GM12892 (cell line): ENCODE measurements around the gene MACROD2.

Experiments
- DNase-seq: peaks from one replicate; pipeline ENCODE4 v3.0.0; 2011; ENCODE audit not compliant: insufficient read length
- FAIRE-seq: peaks from 2 replicates; lab custom pipeline; 2011; peaks lifted over from hg19 to GRCh38; lab: Jason Lieb, UNC
- POLR2A ChIP-seq: IDR thresholded peaks from 2 replicates; pipeline ENCODE4 v1.6.1; 2011; ENCODE audit warnings: low read depth, low read length, control low read depth
- POLR2AphosphoS5 ChIP-seq: IDR thresholded peaks from 2 replicates; pipeline ENCODE4 v1.6.1; 2011; ENCODE audit warnings: low read depth, low read length, control low read depth
- TAF1 ChIP-seq: IDR thresholded peaks from 2 replicates; pipeline ENCODE4 v1.6.1; 2011; ENCODE audit warnings: low read depth, mild to moderate bottlenecking, control low read depth, low read length, borderline replicate concordance

The MACROD2 gene

DNA sequence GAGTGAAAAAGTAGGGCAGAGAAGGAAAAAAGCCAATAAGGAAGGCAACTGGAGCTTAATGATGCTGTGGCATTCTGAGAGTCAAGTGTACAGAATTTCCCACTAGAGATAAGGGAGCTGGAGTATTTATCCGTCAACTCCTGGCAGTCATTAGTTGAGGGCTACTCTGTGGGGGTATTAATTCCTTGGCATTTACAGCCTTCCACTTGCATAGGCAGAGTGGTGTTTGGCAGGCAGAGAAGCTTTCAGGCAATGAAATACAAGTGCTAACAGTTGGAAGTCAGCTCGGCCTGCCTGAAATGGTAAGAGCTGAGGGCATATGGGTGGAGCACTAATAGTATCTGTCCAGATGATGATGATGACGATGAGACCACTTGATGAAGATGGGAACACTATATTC lies 549.4 kb downstream of the MACROD2 start:
- no peak for TF ChIP-seq POLR2AphosphoS5
- no peak for TF ChIP-seq POLR2A
- FAIRE-seq = no peak
- no peak for DNase-seq

DNA sequence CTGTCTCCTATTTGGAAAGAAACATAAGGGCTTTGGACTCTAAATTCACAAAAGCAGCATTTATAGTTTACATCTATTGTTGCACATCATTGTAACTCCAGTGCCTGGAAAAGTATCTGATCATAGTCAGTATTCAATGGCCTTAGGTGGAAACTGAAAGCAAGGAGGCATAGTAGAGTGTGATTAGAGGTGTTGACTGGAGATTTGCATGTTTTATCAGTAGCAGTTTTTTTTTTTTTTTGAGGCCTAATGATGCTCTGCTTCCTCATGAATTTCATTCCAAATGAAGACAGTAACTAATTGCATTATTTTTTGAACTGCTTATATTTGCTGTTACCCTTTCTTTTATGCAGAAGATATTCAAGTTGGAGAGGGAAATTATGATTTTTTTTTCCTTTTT lies 555.3 kb downstream of the MACROD2 start:
- TF ChIP-seq POLR2AphosphoS5 (no peak), TAF1 (no peak), POLR2A (no peak)
- DNase-seq (no peak), FAIRE-seq (no peak)

DNA sequence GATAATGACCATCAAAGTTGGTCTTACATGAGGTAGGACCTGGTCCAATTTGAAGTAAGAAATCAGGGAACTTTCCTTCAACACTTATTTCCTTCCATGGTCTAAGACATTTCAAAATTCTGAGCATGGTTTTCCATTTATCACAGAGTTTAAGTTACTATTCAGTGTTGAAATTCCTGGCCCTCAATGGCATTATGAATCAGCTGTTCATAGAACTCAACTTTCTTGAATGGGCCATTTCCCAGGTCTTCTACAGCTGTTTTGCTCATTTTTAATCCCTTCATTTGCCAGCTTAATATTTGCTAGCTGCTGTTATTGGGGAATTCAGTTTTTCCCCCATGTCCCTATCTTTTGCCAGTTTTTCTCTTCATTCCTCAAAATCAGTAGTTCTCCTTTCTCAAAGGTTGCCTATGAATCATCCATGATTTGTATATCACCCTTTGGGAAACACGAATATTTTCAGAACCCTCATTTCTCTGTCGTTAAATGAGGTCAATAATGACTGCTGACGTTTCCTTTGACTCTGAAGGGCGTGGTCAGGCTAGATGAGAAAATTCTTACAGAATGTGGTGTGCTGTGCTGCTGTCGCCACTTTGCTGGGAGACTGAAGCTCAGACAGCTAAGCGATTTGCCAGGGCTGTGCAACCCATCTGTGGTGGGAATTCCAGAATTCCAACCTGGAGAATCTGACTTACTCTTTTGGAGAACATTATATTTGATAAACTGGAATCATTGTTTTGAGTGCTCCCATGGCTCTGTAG lies 558.6 kb downstream of the MACROD2 start:
- TF ChIP-seq TAF1 (no peak), POLR2AphosphoS5 (no peak), POLR2A (no peak)
- no peak for FAIRE-seq

GRCh38 chr20:14555676-14556075 lies 560.4 kb downstream of the MACROD2 start:
- no peak for FAIRE-seq
- DNase-seq = no peak
- TF ChIP-seq TAF1 = no peak
- no peak for TF ChIP-seq POLR2A

More for the DNA sequence above, 558.6 kb downstream of the MACROD2 start:
- no peak for DNase-seq

- DNase-seq (no peak), FAIRE-seq (no peak)
- TF ChIP-seq POLR2A (no peak), POLR2AphosphoS5 (no peak), TAF1 (no peak)
Observed at GRCh38 chr20:14556206-14556605, 560.9 kb downstream of the MACROD2 start.

DNA sequence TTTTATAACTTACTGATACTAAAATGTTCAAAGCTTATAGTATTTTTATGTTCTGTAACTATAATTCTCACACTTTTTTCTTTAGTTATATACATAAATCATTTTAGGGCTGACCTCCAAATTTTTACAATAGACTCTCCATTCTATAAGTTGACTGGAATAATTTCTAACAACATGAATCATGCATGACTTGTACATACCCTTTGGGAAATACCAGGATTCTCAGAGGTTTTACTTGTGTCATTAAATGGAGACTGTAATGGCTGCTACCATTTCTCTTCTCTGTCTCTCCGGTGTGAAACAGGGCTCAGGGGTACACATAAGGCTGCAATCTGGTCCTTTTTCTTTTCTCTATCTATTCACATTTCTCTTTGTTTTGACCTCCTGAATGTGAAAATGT lies 564.3 kb downstream of the MACROD2 start:
- TF ChIP-seq POLR2AphosphoS5 = no peak
- TF ChIP-seq TAF1 = no peak
- TF ChIP-seq POLR2A = no peak
- DNase-seq (no peak), FAIRE-seq (no peak)

DNA sequence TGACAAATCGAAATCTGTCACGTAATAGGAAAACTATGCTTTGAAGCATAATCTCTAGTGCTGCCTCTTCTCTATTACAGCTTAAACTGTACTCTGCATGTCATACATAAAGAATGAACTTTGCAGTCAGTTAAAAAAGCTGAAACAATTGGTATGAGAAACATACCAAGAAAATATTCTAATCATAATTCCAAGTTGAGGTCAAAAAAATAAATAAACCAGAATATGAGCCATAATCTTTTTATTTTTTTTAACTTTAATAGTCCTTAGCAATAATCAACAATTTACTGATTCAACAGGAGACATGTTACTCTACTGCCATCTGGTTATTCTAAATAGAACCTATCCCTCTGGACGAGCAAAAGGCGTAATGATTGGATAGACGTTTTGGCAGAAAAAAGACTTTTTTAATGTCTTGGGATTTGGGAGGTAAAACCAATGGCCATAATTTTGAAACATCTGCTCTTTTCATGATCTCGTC lies 566.5 kb downstream of the MACROD2 start:
- DNase-seq (no peak), FAIRE-seq (no peak)
- TF ChIP-seq TAF1 = no peak
- no peak for TF ChIP-seq POLR2A
- no peak for TF ChIP-seq POLR2AphosphoS5

GRCh38 chr20:14562981-14563380 lies 567.7 kb downstream of the MACROD2 start:
- FAIRE-seq (no peak), DNase-seq (no peak)
- TF ChIP-seq POLR2AphosphoS5 (no peak), TAF1 (no peak)

GRCh38 chr20:14566505-14566904 lies 571.2 kb downstream of the MACROD2 start:
- FAIRE-seq (no peak), DNase-seq (no peak)
- no peak for TF ChIP-seq TAF1
- no peak for TF ChIP-seq POLR2AphosphoS5
- TF ChIP-seq POLR2A = no peak

- no peak for DNase-seq
- TF ChIP-seq TAF1 = no peak
- TF ChIP-seq POLR2AphosphoS5 = no peak
- no peak for TF ChIP-seq POLR2A
- FAIRE-seq = no peak
Observed at GRCh38 chr20:14568225-14568624, 572.9 kb downstream of the MACROD2 start.

- DNase-seq = no peak
- FAIRE-seq = no peak
- no peak for TF ChIP-seq POLR2A
- no peak for TF ChIP-seq TAF1
- TF ChIP-seq POLR2AphosphoS5 = no peak
Observed at GRCh38 chr20:14568701-14569100, 573.4 kb downstream of the MACROD2 start.

DNA sequence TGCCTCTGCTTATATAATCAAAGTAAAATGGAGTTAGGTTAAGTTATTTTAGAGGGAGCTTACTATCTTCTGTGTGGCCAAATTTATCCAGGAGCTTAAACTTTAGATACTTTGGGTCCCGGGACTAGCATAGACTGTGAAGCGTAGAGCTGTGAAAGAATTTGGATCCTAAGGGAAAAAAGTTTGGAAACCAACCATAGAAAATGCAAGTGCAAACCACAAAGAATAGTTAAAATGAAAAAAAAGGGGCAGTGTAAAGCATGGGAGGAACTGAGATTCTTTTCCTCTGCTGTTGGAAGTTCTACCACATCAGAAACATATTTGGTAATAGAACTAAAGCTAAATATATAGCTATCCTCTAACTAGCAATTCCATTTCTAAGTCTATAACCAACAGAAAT lies 574.3 kb downstream of the MACROD2 start:
- FAIRE-seq (no peak), DNase-seq (no peak)
- no peak for TF ChIP-seq POLR2A
- TF ChIP-seq POLR2AphosphoS5 = no peak
- no peak for TF ChIP-seq TAF1

GRCh38 chr20:14570811-14571210 lies 575.5 kb downstream of the MACROD2 start:
- no peak for FAIRE-seq
- no peak for DNase-seq
- TF ChIP-seq TAF1 (no peak), POLR2A (no peak), POLR2AphosphoS5 (no peak)
